NCI-H1694 treated with DMSO at 0.1 percent for 48 hours (cell line): ENCODE results near the gene TCERG1L.

Experiments
- DNase-seq: peaks from one replicate; lab custom pipeline; 2025; lab: John Stamatoyannopoulos, UW

TCERG1L gene

DNA sequence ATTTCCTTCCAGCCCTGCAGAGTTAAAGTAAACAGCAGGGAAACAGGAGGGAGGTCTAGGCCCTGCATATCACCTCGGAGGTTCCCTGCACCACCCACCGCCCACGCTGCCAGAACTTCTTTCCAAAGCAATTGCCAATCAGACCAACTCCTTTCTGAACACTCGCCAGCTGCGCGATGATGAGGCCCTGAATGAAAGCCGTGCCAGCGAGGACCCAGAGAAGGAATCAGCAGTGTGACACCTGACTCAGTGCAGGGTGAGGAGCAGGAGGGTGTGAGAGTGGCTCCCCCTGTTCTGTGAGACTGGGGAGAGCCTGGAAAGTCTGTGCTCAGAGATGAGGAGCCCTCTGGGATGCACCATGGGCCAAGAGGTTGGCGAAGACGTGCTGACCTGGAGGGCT is 3.3 kb upstream of the TCERG1L start:
- DNase-seq: no peak

DNA sequence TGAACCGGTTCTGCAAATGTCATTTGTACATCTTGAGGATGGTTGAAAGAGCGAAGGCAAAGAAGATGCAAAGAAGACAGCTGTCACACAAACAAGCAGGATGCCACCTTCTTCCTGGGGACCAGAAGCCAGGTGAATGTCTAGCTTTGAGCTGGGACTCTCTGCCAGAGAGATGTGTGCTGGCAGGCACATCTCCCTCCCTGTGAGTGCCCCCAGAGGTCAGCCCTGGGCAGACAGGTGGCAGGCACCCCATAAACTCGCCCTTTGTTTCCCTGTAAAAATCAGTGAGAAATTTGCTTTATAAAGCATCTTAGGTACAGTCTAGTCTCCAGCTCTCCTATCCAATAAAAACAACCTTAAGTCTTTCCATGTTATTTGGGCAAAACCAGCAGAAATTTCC is 2.6 kb upstream of the TCERG1L start:
- no peak for DNase-seq

DNA sequence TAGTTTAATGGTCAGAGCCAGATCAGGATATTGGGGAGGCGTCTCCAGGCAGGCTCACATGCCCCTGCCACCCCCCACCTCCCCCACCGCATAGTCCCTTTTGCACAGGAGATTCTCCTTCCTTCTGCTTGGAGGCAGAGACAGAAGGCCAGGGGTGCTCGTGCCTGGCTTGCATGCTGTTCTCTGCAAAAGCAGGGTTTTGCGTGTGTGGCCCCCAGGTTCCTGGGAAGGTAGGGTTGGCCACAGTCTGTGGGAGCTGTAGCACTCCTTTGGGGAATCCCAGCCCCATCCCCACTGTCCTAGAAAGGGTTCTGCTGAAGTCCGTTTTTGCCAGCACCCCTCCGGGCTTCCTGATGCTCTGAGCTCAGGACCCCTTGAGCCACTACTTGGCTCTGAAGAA is 1.9 kb upstream of the TCERG1L start:
- DNase-seq: no peak

DNA sequence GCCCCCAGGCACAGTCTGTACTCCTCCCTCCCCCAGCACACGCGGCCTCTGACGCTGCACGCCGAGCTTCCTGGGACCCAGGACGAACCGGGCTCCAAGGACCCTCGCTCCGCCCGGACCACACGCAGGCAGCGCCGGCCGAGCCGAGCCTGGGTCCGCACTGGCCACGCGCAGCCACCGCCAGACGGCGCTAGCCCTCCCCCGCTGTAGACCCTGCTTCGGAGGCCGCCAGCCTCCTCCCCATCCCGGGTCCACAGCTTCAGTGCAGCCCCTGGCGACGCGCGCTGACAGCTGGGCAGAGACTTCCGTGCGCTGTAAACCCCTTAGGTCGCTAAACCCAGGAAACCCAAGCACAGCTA is 936 bp upstream of the TCERG1L start:
- DNase-seq: no peak

DNA sequence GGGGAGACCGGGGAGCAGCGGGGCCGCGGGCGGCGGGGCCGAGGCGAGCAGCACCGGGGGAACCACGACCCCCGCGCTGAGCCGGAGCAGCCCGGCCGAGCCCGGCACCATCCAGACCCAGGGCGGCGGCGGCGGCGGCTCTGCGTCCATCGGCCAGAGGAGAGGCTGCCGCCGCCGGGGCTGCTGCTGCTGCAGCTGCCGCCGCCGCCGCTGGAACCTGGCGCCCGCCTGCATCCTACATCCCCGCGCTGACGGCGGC is 190 bp downstream of the TCERG1L start:
- no peak for DNase-seq

- DNase-seq: no peak
Measured at GRCh38 chr10:131310551-131311401, 745 bp downstream of the TCERG1L start.

DNA sequence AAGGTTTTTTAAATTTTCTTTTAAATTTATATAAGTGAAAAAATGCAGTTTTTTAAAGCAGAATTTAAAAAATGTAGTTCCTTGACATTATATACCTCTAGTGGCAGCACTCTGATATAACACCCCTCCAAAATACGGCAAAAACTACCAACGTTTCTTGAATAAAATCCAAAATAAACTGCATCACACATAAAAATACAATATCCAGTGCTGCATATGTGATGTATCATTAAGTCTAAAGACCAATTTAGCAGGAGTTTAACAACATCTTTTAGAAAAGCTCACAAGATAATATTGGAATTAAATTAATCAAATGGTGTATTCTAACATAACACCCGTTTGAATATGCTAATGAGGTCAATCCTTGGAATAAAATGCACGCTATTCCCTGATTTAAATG is 1.4 kb downstream of the TCERG1L start:
- no peak for DNase-seq

GRCh38 chr10:131300508-131300907 is 11.0 kb downstream of the TCERG1L start:
- no peak for DNase-seq

- no peak for DNase-seq
Measured at GRCh38 chr10:131290781-131291180, 20.7 kb downstream of the TCERG1L start.

DNA sequence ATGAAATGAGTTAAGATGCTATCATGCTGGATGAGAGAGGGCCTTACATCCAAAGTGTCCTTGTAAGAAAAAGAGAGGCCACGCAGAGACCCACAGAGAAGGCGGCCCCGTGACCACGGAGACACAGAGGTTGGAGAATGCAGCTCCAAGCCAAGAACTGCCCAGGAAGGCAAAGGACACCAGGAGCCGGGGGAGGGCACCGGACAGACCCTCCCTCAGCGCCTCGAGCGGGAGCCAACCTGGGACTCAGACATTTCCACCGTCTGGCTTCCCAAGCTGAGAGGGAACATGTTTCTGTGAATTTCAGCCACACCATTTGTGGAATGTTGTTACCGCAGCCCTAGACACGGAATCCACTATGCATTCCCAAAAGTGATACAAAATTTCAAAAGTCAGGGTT is 22.9 kb downstream of the TCERG1L start:
- DNase-seq: no peak

DNA sequence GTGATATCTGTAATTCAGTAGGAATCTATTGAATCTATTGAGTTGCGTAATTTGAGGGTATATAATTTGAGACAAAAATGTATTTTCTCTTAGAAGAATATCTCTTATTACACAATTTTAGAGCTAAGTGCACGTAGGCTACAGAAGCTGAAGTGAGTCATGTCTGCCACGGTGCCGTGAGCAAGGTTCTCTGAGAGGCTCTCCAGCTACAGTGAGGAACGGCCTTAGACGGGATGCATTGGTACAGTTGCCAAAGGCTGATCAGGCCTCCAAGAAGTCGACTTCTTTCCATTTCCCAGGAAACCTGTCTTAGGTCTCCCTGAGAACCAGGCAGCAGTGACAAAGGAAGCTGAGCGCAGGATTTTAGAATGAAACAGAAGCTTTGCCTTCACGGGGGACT is 28.6 kb downstream of the TCERG1L start:
- no peak for DNase-seq

- DNase-seq: no peak
Measured at GRCh38 chr10:131280101-131280500, 31.4 kb downstream of the TCERG1L start.

GRCh38 chr10:131279516-131279915 is 32.0 kb downstream of the TCERG1L start:
- DNase-seq: no peak

- no peak for DNase-seq
Measured at GRCh38 chr10:131277969-131278368, 33.6 kb downstream of the TCERG1L start.

GRCh38 chr10:131277278-131277677 is 34.2 kb downstream of the TCERG1L start:
- DNase-seq: no peak

DNA sequence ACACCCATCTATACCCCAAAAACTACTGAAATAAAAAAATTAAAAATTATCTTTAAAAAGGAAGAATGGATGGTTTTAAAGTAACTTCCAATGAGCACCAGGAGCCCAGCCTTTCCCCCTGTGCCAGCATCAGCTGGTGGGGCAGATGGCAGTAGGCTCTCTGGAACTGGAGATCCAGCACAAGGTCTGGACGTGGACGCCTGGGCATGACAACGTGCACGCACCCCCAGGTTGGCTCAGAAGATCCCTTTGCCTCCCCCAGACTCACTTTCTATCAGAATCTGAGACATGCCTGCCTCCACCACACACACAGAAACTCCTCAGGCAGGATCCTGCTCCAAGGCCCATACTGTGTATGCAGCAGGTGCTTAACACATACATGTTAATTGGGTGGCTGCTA is 35.8 kb downstream of the TCERG1L start:
- no peak for DNase-seq

- DNase-seq: no peak
Measured at GRCh38 chr10:131274883-131275282, 36.6 kb downstream of the TCERG1L start.

- DNase-seq: no peak
Measured at GRCh38 chr10:131274133-131274880, 37.2 kb downstream of the TCERG1L start.

GRCh38 chr10:131273476-131273875 is 38.0 kb downstream of the TCERG1L start:
- no peak for DNase-seq

DNA sequence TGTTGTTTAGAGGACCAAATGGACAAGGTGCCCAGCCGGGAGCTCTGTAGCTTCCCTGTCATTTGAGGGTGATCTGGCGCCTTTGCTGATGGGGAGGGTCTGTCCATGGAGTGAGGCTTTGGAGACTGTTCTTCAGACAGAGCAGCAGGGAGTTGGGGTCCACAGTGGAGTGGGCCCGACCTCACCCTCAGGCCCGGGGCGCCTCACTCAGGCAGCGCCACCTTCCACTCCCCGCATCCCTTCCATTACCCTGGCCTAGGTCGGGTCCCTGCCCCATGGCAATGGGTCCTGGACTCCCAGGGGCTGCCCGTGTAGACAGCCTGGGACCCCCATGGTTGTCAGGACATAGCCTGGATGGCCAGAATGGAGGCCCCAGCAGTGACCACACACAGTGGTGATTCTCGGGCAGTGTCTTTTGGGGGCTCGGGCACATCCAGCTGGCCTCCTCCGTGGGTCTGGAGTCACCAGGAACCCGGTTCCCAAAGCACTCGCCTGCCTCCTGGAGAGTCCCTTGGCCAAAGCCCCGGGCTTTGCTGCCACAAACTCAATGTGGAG is 38.5 kb downstream of the TCERG1L start:
- DNase-seq: no peak

DNA sequence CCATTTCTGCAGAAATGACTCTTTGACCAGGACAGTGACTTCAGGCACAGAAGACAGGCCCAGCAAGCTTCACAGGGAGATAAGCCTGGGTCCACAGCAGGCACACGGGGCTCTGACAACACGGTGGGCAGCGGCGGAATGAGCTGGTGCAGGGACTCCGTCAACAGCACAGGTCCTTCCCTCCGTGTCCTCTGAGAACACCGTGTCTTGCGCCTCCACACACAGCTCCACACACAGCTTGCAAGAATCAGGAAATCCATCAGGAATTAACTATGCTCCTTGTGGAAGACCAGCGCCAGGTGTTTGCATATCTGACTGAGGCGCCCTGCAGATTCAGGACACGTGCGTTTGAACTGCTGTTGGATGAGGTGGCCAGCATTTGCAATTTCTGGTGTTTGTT is 39.6 kb downstream of the TCERG1L start:
- DNase-seq: no peak

GRCh38 chr10:131271195-131271880 is 40.2 kb downstream of the TCERG1L start:
- DNase-seq: peak; percentile 15
